Upper lobe of left lung (tissue), 4 donors: ENCODE results near the gene TBC1D14.

Experiments
- CTCF ChIP-seq, 6 experiments: fragments of 450-650 bp in 4 of 6; fragments of 200-600 bp in 2 of 6; sonication (generic) in 2 of 6; IDR thresholded peaks; one replicate each; pipeline ENCODE4 v1.5.1; 2016 to 2019; ENCODE audit warnings: antibody characterized with exemption in 6 of 6
- POLR2A ChIP-seq, 4 donors: fragments of 450-650 bp; IDR thresholded peaks; one replicate each; pipeline ENCODE4 v1.5.1; 2016 to 2017; ENCODE audit warnings: antibody characterized with exemption in 4 of 4, mild to moderate bottlenecking in 2 of 4

GRCh38 chr4:6991249-6991648, 81.6 kb downstream of the TBC1D14 start:
- no peak for TF ChIP-seq CTCF (IDR thresholded peaks at IDR 0.05)
- TF ChIP-seq POLR2A (IDR thresholded peaks at IDR 0.05): no peak
